GM12873 (cell line): ENCODE data around the gene B4GALNT2.

ENCODE experiments used
- CTCF ChIP-seq: IDR thresholded peaks from 2 replicates; pipeline ENCODE4 v1.5.1; 2012; ENCODE audit warnings: low read depth, mild to moderate bottlenecking, moderate library complexity, low read length, control low read depth; ENCODE audit not compliant: insufficient read depth; ENCODE audit errors: missing control alignments

Gene B4GALNT2

GRCh38 chr17:49194297-49194607 lies 61.7 kb downstream of the B4GALNT2 start:
- TF ChIP-seq CTCF = no peak

- no peak for TF ChIP-seq CTCF
These were observed 63.2 kb downstream of the B4GALNT2 start for GRCh38 chr17:49195751-49196150.

- TF ChIP-seq CTCF = no peak
These were observed 64.0 kb downstream of the B4GALNT2 start for GRCh38 chr17:49196520-49196919.

- no peak for TF ChIP-seq CTCF
These were observed 64.9 kb downstream of the B4GALNT2 start for GRCh38 chr17:49197346-49197998.

- no peak for TF ChIP-seq CTCF
These were observed 65.6 kb downstream of the B4GALNT2 start for GRCh38 chr17:49198211-49198610.

GRCh38 chr17:49200423-49201083 lies 68.0 kb downstream of the B4GALNT2 start:
- no peak for TF ChIP-seq CTCF

- no peak for TF ChIP-seq CTCF
These were observed 68.9 kb downstream of the B4GALNT2 start for GRCh38 chr17:49201481-49201927.
